Aorta (tissue), 5 donors: Measurements from ENCODE around the gene RBPMS2. TPM values are rescaled to one million over a fixed set of nuclear protein-coding genes. Genes with fewer than 3 reads are reported as not detected.
"Not testable (repeated sequence)": the region's sequence is repeated elsewhere in the genome, so short reads cannot be mapped to it uniquely, and the experiment has no call there.

ENCODE experiments used
- ATAC-seq: fragments of 200-7000 bp; cut with Tn5 transposase; one replicate; pipeline ENCODE4 v1.9.1; 2022; ENCODE audit warnings: moderate library complexity; ENCODE audit not compliant: low FRiP score
- DNase-seq, 2 donors: peaks; one replicate each; pipeline ENCODE4 v3.0.0-alpha.2; 2020
- H3K27ac ChIP-seq, 2 donors: one replicate each; pipeline ENCODE4 v1.5.1; 2013; ENCODE audit warnings: low read length in 2 of 2, mild to moderate bottlenecking in 2 of 2, moderate library complexity in 2 of 2, control low read depth in 1 of 2, inconsistent platforms in 1 of 2, low read depth in 1 of 2
- H3K27me3 ChIP-seq, 2 donors: one replicate each; pipeline ENCODE4 v1.6.1; 2013; ENCODE audit warnings: control low read depth in 1 of 2, low read length in 1 of 2, mild to moderate bottlenecking in 1 of 2, moderate library complexity in 1 of 2; ENCODE audit not compliant: insufficient read depth in 2 of 2, control insufficient read depth in 1 of 2
- H3K36me3 ChIP-seq, 2 donors: one replicate each; pipeline ENCODE4 v1.6.1; 2013; ENCODE audit warnings: control low read depth in 1 of 2, low read length in 1 of 2, mild to moderate bottlenecking in 1 of 2; ENCODE audit not compliant: insufficient read depth in 2 of 2, control insufficient read depth in 1 of 2
- H3K4me1 ChIP-seq, 2 donors: one replicate each; pipeline ENCODE4 v1.6.1; 2013; ENCODE audit warnings: low read length in 2 of 2, control low read depth in 1 of 2, mild to moderate bottlenecking in 1 of 2, moderate library complexity in 1 of 2; ENCODE audit not compliant: insufficient read depth in 2 of 2, control insufficient read depth in 1 of 2
- H3K4me3 ChIP-seq, 2 donors: one replicate each; pipeline ENCODE4 v1.5.1; 2013; ENCODE audit warnings: low read length in 2 of 2, control low read depth in 1 of 2, mild to moderate bottlenecking in 1 of 2
- H3K9me3 ChIP-seq: one replicate; pipeline ENCODE4 v1.6.1; 2013; ENCODE audit warnings: mild to moderate bottlenecking, low read length; ENCODE audit not compliant: control insufficient read depth
- WGBS, 2 donors: extraction: QIAGEN DNeasy Blood & Tissue Kit; methylation state at CpG; one replicate each; pipeline ENCODE4 v1.1.7; 2013; 5-methylcytosine and 5-hydroxymethylcytosine counted together
- intact Hi-C, 2 donors: fragments of 100-400 bp; cut with DNase I; formaldehyde crosslinking; loops; one replicate each; pipeline versions ENCODE4 v1.14.2 to v1.15.0; 2022
- polyA plus RNA-seq, 2 donors: library from polyadenylated mRNA; stranded (reverse); fragments of 200-250 nt; gene quantifications; one replicate each; pipeline ENCODE4 v1.2.3, GENCODE V29; 2013
- total RNA-seq, 2 donors: library from RNA; stranded (reverse); fragmentation: NEBNext Ultra II Directional; extraction: Animal tissue kit (Norgen Biotek cat#: 25700); gene quantifications; one replicate each; pipeline ENCODE4 v1.2.1, GENCODE V29; 2021
- donor health status: healthy with polysubstance abuse.
- donor health status: Bipolar disorder and iron deficiency.
- donor health status: DM: no; HTN: no; CAD: no.
- donor health status: DM: no; HTN: no; CAD: no.
- donor health status: DM: yes; HTN: yes; CAD: no.

Gene RBPMS2
- total and polyA plus RNA-seq, 4 donors, result 0.51 to 9.9 (median 4.0) TPM

DNA sequence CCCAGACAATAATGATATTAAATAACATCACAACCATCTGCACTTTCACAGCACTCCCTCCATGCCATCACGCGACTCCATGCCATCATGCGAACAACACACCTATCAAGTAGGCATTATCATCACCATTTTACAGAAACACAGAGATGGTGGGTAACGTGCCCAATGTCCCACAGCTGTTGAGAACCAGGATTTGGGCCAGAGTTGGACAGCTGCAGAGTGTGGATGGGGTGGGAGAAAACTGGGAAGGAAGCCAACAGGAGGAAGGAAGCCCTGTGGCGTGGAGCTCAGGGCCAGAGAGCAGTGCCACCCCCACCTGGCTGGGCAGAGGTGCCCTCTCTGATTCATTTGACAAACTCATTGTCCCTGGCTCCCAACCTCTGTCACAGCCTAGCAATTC, 29.0 kb downstream of the RBPMS2 start:
- 84 to 90% methylated on average over 5 of the region's 5 CpGs for WGBS, 2 donors
- no peaks in the 10 kb centered on the region for H3K27me3 ChIP-seq
- no peaks in the 10 kb centered on the region for H3K36me3 ChIP-seq
- H3K9me3 ChIP-seq, result no peaks in the 10 kb centered on the region
- no peak for ATAC-seq
- intact Hi-C loops, result loop anchor here in 1 of 2 donors (5.0 kb wide), 1 partner anchor 46 kb away; no protein-coding TSS in a partner anchor
- DNase-seq, result no peak
- H3K4me3 ChIP-seq, result no peak overlapping the region
- no peak overlapping the region for H3K27ac ChIP-seq
- H3K4me1 ChIP-seq, result no peaks in the 10 kb centered on the region

DNA sequence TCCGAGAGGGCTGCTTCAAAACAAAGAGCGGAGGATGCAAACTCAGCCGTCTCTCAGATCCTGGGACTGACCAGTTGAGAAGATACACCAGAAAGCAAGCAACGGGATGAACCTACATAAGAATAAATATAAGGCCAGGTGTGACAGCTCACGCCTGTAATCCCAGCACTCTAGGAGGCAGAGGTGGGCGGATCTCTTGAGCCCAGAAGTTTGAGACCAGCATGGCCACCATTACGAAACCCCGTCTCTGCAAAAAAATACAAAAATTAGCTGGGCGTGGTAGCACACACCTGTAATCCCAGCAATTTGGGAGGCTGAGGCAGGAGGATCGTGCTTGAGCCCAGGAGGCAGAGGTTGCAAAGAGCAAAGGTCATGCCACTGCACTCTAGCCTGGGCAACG, 31.7 kb downstream of the RBPMS2 start:
- ATAC-seq, result no peak
- 94 to 95% methylated on average over 11 of the region's 11 CpGs for WGBS, 2 donors
- no peaks in the 10 kb centered on the region for H3K36me3 ChIP-seq
- H3K9me3 ChIP-seq, result no peaks in the 10 kb centered on the region
- H3K4me3 ChIP-seq, result no peak overlapping the region
- intact Hi-C loops, result no loop called here
- no peak for DNase-seq
- H3K27ac ChIP-seq, result no peak overlapping the region
- H3K4me1 ChIP-seq, result no peaks in the 10 kb centered on the region
- H3K27me3 ChIP-seq, result no peaks in the 10 kb centered on the region

DNA sequence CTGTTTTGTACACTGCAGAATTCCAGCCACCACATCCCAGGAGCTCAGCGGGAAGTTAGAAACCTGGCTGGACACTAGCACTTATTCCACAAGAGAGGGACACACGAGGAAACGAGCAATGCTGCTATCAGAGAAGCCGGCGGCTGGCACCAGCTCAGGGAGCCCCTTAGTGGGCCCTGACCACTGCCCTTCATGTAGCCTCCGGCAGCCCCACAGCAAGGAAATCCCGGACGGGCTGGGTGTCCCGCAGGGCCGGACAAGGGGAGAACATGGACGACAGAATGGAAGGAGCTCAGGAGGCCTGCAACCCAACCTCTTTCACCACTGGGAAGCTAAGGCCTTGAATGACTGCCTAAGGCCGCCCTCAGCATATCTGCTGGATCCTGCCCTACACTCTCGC, 32.5 kb downstream of the RBPMS2 start:
- Histone ChIP-seq H3K4me1 (no peaks in the 10 kb centered on the region), H3K27ac (no peak overlapping the region), H3K4me3 (no peak overlapping the region), H3K9me3 (no peaks in the 10 kb centered on the region), H3K27me3 (no peaks in the 10 kb centered on the region), H3K36me3 (no peaks in the 10 kb centered on the region)
- WGBS, 2 donors, result 91 to 93% methylated on average over 13 of the region's 13 CpGs
- intact Hi-C loops, result no loop called here
- ATAC-seq (no peak), DNase-seq (no peak)

DNA sequence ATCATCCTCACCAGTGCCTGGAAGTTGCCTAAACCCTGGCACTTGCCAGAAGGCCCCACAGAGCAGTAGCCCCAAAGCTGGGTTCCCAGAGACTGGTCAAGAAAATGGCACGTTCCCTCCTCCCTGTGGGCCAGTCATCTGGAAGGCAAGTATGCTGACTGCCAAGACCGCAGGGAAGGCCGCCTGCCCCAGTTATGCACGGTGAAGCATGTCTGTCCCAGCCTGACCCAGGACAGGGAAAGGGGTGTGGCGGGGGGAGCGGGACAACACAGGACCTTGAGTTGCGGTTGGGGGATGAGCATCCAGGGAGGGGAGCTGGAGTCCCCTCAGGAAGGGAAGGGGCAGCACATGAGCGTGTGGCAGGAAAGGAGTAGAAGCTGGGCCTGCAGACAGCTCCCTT, 33.0 kb downstream of the RBPMS2 start:
- H3K27ac ChIP-seq, result no peak overlapping the region
- WGBS, 2 donors, result 75 to 77% methylated on average over 8 of the region's 8 CpGs
- H3K9me3 ChIP-seq, result no peaks in the 10 kb centered on the region
- intact Hi-C loops, result no loop called here
- ATAC-seq, result no peak
- no peak for DNase-seq
- no peaks in the 10 kb centered on the region for H3K36me3 ChIP-seq
- H3K27me3 ChIP-seq, result no peaks in the 10 kb centered on the region
- no peak overlapping the region for H3K4me3 ChIP-seq
- H3K4me1 ChIP-seq, result no peaks in the 10 kb centered on the region

DNA sequence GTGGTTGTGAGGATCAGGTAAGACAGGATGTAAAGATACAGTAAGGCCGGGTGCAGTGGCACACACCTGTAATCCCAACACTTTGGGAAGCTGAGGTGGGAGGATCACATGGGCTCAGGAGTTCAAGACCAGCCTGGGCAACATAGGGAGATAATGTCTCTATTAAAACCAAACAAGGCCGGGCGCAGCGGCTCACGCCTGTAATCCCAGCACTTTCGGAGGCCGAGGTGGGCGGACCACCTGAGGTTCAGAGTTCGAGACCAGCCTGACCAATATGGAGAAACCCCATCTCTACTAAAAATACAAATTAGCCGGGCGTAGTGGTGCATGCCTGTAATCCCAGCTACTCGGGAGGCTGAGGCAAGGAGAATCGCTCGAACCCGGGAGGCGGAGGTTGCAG, 33.7 kb downstream of the RBPMS2 start:
- H3K27me3 ChIP-seq, result not testable (repeated sequence)

DNA sequence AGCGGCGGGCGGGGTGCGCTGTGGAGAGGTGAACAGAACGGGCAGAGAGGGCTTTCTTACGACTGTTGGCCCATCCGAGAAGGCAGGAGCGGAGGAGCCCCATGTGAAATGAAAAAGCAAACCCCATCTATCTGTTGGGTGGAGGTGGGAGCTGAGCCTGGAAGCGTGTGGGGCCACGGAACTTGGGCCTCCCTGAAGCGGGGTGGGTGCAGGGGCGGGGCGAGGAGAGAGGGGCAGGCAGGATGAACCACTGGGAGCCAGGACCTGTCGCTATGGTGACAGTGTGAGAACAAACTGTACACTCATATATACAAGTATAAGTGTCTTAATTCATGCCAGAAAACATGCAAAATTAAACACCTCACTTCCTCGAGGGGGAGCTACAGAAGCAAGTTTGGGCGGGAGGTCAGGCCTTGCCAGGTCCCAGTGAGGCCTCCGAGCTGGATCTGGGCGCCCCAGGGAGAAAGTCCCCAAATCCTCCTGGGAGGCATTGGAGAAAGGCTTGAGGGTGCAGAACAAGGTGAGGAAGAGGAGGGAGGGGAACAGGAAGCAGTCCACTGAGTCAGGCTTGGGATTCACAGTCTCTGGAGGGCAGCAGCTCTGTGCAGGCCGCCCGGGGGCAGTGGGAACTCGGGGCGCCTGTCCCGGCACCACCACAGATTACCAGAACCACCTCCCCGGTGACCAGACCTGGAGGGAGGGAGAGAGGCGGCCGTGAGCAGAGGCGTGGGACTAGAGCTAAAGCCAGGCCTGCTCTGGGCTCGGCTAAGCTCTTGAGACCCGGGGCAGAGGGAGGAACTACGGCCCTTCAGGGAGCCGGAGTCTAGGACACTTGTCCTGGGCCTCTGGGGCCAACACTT, 34.8 kb downstream of the RBPMS2 start:
- intact Hi-C loops, result no loop called here
- DNase-seq (no peak), ATAC-seq (peak; percentile 4)
- Histone ChIP-seq H3K36me3 (no peaks in the 10 kb centered on the region), H3K27ac (no peak overlapping the region), H3K4me1 (no peaks in the 10 kb centered on the region), H3K4me3 (no peak overlapping the region), H3K27me3 (no peaks in the 10 kb centered on the region), H3K9me3 (no peaks in the 10 kb centered on the region)
- 82 to 85% methylated on average over 31 of the region's 31 CpGs for WGBS, 2 donors

More for the DNA sequence above, 33.7 kb downstream of the RBPMS2 start:
- DNase-seq, ATAC-seq, H3K27ac ChIP-seq, H3K4me1 ChIP-seq, intact Hi-C loops, H3K9me3 ChIP-seq, H3K36me3 ChIP-seq, H3K4me3 ChIP-seq: not testable (repeated sequence)
- WGBS, 2 donors, result 94 to 95% methylated on average over 11 to 16 of the region's 16 CpGs

DNA sequence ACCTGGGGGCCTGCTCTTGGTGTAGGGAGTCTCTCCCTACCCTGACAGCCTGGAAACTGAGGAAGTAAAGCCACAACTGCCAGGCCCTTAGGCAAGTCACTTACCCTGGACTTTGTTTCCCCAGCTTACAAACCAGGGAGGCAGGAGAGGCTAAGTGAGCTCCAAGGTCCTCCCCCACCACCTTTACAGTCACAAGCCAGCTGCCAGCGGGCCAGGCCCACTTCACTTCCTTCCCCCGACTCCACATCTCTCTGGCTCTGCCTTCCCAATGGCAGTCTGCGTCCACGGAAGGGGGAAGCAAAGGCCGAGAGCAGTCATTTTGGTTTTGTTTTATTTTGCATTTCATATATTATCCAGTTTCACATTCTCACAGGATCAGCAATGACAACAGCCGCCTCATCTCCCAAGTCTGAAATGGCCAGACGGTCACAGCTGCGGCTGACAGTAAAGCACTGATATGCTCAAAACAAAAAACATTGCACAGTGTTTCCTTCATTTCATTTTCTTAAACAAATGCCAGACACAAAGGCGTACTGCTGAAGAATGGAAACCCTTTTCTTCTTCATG, 35.7 kb downstream of the RBPMS2 start:
- DNase-seq (no peak), ATAC-seq (no peak)
- Histone ChIP-seq H3K4me3 (no peak overlapping the region), H3K4me1 (no peaks in the 10 kb centered on the region), H3K9me3 (no peaks in the 10 kb centered on the region), H3K27ac (no peak overlapping the region), H3K27me3 (no peaks in the 10 kb centered on the region), H3K36me3 (no peaks in the 10 kb centered on the region)
- 88 to 90% methylated on average over 9 of the region's 9 CpGs for WGBS, 2 donors
- intact Hi-C loops, result loop anchor here in 1 of 2 donors (10.0 kb wide), 1 partner anchor 165 kb away; no protein-coding TSS in a partner anchor

DNA sequence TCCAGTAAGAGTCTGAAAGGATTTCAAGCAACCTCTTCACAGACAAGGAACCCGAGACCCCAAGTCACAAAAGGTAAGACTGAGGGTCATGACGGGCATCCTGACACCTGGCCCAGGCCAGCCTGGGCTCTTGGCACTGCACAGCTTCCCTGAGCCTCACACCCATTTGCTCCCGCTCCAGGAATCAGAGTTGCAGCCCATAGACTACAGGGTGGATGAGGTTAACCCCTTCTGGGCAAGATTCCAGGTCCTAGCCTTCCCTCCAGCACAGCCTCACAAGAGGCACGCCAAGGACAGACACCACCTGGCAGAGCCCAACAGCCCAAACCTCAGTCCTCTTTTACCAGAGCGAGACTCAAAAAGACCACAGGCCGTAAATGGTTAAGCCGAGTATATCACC, 36.2 kb downstream of the RBPMS2 start:
- no peak overlapping the region for H3K4me3 ChIP-seq
- DNase-seq (no peak), ATAC-seq (no peak)
- no peaks in the 10 kb centered on the region for H3K27me3 ChIP-seq
- H3K9me3 ChIP-seq, result no peaks in the 10 kb centered on the region
- H3K27ac ChIP-seq, result no peak overlapping the region
- H3K36me3 ChIP-seq, result no peaks in the 10 kb centered on the region
- no peaks in the 10 kb centered on the region for H3K4me1 ChIP-seq
- intact Hi-C loops, result loop anchor here in 1 of 2 donors (10.0 kb wide), 1 partner anchor 166 kb away; no protein-coding TSS in a partner anchor
- WGBS, 2 donors, result 80 to 83% methylated on average over 7 of the region's 7 CpGs
